PC-9 (cell line): ENCODE measurements around the gene HNRNPUL2.

Source experiments
- CTCF ChIP-seq: fragments of 200-600 bp; sonication (generic); conservative IDR thresholded peaks from 2 replicates; pipeline ENCODE4 v1.6.1; 2017; ENCODE audit warnings: mixed run types, antibody characterized with exemption, mild to moderate bottlenecking, moderate library complexity
- EZH2 ChIP-seq: fragments of 200-600 bp; sonication (generic); IDR thresholded peaks from 2 replicates; pipeline ENCODE4 v1.8.0; 2017; ENCODE audit warnings: antibody characterized with exemption, low read depth

GRCh38 chr11:62770778-62771143 is 43.5 kb upstream of the HNRNPUL2 start:
- TF ChIP-seq CTCF (no peak), EZH2 (no peak)
